Fibroblast of upper back skin (primary cell): Measurements from ENCODE around the gene RPL36A.

ENCODE experiments used
- DNase-seq: peaks from one replicate; pipeline ENCODE4 v3.0.0-alpha.2; 2013

Gene RPL36A

DNA sequence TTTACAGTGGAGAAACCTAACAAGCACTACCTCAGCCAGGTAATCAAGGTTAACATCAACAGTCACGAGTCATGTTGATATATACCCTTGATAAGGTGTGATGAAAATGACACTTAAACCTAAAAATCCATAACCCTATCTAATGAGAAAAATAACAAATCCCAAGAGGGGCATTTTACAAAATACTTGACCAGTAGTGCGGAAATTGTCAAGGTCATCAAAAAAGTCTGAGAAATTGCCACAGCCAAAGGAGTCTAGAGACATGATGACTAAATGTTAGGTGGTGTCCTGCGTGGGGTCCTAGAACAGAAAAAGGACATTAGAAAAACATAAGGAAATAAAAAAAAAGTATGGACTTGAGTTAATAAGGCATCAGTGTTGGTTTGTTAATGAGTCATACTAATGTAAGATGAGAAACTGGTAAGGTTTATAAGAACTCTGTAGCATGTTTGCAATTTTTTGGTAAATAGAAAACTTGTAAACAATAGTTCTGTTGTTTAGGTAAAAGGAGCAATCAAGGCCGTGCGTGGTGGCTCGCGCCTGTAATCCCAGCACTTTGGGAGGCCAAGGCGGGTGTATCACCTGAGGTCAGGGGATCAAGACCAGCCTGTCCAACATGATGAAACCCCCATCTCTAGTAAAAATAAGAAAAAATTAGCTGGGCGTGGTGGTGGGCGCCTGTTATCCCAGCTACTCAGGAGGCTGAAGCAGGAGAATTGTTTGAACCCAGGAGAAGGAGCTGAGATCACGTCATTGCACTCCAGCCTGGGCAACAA is 2.9 kb downstream of the RPL36A start:
- no peak for DNase-seq

DNA sequence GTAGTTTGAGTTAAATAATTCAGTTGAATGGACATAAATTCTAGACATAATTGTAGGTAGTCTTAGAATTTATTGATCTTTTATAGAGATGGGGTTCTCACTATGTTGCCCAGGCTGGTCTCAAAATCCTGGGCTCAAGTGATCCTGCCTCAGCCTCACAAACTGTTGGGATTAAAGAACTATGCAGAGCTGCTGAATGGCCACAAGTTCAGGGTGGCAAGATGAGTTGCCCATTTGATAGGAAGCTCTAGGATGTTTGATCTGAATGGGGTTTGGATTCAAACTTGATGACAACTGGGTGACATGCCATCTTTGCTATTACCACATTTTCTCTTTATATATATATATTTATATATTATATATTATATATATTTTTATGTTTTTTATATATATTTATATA is 3.6 kb downstream of the RPL36A start:
- no peak for DNase-seq

DNA sequence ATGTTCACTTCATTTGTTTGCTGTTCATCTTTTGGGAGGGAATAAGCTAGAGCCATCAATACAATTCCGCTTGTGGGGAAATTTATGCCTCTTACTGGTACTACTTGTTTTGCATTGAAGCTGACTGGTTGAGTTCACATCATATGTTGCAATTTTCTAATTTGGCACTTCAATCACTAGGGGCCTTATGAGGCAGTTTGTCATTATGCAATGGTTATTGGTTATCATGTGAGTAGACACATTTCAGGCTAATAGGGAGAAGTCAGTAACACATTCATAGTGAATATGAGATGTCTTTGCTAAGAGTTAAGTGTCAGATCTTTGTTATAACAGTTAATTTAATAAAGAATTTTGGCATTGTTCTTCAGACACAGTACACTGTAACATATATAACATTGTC is 5.0 kb downstream of the RPL36A start:
- DNase-seq = no peak

DNA sequence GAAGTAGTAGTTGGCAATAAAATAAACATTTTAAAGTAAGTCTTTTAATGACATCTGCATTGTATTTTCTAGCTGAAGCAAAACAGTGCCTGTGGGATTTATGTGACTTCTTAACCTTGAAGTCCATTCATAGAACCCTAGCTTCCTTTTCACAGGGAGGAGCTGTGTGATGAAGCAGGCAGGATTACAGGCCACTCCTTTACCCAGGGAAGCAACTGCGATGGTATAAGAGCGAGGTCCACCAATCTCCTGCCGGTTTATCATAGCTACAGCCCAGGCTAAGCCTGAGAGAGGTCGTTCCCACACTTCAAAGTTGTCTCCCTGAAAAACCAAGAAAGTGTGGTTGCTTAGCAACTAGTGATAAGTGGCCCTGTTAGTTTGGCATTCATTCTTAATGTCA is 7.0 kb downstream of the RPL36A start:
- DNase-seq = no peak

DNA sequence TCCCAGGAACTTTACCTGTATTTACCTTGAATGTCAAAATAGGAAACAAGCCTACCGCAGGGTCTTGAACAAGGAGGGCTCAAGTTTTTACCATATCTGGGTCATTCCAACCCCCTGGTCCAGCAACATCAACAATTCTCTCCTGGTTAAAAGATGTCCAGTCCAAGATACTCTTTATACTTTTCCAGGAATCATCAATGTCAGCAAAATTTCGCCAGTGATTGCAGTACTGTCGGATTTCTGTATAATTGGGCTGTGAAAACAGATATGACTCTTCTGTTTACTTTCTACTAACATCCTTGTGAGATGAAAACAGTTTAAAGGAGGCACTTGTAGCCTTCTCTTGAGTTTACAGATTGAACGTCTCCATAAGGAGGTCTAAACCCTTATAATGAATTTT is 7.9 kb downstream of the RPL36A start:
- no peak for DNase-seq

DNA sequence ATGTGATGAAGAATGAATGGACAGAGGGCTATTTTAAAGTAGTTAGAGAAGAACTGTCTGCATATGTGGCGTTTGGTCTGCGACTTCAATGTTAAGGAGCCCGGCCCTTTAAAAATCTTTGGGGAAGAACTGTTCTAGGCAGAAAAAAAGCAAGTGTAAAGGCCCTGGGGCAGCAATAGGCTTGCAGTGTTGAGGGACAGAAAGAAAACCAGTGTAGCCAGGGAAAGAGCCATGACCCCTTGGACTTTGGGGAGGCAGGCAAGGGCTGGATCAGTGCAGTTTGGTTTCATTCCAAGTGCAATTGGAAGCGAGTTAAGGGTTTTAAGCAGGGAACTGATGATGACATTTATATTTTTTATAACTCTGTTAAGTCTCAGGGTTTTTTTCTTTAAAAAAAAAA is 9.0 kb downstream of the RPL36A start:
- DNase-seq = no peak

DNA sequence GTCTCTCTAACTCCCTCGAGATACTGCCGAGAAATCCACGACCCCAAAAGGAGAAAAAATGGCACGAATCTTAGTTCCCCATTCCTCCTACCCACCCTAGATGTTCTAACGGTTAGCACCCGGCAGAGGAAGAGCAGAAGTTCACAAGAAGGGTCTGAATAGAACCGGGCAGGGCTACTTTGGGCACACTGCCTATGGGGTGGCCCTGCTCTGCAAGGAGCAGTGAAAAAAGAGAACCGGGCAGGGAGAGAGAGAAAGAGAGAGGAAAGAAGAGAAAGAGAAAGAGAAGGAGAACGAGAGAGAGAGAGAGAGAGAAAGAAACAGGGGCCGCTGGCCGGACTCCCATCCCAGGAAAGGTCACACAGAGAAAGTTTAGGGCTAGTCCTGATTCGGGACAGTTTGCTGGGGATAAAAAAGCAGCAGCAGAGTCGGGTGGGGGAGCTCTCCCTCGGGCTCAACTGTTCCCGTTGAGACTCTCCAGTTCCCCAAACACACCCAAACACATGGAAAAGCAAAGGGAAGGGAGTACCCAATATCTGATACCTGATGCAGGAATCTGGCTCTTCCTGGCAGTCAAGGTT is 16.4 kb downstream of the RPL36A start:
- no peak for DNase-seq

DNA sequence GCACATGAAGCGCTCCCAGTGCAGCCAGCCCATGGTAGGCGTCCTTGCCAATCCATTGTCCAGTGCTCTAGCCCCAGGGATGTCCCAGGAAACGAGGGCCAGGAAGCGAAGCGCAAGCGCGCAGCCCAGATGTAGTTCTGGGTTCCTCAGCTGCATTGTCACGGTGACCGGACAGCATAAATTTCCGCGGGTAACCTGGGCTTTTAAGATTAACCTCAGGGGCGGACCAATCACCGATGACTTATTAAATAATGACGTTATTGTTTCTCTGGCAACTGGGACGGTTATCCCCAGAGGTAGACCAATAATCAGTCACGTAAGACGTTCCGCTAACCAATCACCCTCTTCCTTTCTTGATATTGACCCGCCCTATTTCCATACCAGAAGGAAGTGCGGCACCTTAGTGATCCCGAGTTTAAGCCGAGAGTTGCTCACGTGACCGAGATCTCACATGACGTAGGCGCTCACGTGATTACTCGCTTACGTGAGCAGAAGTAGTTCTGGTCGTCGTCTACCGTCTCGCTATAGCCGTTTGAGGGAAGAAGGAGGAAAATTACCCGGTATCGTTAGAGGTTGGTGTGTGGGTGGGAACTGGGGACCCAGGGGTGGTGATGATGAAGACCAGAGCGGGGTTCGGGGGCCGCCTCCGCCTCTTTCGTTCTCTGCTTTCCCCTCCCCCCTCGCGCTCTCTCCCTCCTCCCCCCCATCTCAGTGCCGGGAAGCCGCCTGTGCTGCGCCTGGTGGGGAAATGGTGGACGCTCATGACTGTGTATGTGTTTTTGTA is 17.1 kb downstream of the RPL36A start, which contains the start of the genes GLA and HNRNPH2:
GLA (minus strand) TSS at position 178 of the 784 bp plus-strand sequence; CDS start at position 156, 22 bp downstream.
HNRNPH2 (plus strand) TSS at position 475 of the 784 bp plus-strand sequence. CDS start 3,767 bp downstream, outside the sequence.
- DNase-seq = peak; percentile 98

DNA sequence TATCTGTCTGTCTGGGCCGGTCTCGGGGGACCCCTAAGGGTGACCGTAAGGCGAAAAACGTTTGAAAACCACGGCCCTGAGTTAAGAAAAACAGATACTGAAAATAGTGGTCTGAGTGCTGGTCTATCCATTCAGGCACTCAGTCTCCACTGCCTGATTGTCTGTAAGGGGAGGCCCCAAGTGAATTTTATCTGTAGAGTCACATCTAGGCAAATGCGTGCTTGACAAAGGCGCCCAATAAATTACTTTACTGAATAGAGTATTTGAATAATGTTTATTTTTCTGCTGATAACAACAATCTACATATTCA is 17.7 kb downstream of the RPL36A start:
- DNase-seq = no peak

DNA sequence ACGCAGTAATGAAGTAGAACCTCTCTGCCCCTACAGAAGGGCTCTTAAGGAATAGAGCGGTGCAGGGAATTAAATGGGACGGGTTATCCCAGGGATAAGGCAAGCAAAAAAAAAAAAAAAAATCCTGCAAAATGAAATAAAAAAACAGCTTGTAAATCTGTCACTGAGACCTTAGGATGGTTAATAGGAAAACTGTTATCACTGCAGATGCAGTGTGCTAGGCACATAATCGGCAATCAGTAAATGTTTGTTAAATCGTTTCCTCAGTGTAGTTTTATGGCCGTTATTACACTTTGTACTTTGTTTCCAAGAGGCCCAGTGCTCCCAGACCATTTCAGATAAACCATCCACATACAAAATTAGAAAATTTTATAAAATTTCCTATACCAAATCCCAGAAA is 18.2 kb downstream of the RPL36A start:
- DNase-seq = no peak

DNA sequence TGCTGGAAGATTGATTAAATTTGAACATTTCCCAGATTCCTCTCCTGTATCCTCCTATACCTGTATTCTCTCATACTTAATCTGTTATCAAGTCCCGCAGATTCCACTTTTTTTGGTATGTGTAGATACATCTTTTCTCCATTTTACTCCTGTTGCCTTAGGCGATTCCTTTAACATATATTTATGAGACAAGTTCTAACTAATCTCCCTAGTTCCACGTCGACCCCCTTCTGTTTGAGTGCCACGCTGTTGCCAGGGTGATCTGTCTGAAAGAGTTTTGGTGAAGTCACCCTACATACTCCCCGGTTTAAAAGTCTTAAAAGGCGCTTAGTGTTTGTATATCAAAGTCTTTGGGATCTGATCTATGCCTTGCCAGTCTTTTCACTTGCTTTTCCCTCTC is 19.6 kb downstream of the RPL36A start:
- DNase-seq = no peak

DNA sequence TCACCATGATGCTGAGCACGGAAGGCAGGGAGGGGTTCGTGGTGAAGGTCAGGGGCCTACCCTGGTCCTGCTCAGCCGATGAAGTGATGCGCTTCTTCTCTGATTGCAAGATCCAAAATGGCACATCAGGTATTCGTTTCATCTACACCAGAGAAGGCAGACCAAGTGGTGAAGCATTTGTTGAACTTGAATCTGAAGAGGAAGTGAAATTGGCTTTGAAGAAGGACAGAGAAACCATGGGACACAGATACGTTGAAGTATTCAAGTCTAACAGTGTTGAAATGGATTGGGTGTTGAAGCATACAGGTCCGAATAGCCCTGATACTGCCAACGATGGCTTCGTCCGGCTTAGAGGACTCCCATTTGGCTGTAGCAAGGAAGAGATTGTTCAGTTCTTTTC is 21.2 kb downstream of the RPL36A start:
- DNase-seq = no peak

DNA sequence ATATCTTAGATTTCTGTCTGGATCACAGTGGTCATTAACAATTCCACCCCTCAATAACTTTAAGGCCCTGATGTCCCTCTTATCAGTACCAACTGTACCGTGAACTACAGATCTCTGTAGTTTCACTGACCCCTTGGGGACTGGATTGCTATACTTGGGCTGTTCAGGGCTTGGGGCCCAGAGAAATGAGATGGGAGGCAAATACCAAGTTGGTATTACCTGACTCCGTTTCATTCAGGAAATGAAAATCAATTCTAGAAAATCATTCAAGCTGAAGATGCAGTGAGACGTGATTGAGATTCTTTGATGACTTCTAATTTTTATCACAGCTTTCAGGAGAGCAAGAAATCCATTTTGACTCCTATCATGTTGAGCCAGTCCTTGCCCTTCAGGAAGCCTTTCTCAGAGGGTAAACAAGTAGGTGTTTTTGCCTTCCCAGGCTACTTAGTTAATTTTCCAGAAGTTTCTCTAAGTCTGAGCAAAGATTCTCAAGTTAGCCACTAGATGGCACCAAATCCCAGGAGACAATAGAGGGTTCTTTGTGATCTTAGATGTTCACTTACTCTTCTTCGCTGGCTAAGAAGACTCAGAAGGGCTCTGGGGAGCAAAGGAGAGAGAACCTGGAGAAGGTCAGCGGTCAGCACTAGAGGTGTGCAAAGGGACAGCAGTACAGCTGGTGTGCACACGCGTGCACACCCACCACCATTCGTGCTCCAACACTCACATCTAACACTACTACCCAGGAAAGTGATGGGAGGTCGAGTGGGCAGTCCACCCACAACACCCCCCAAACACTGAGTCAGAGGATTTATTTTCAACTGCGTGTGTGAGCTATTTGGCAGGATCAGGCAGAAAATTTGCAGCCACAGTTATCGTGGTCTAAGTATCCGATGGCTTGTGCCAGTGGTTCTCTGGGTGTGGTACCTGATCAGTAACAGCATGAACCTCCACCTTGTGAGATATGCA is 24.7 kb downstream of the RPL36A start:
- peak; percentile 69 for DNase-seq

DNA sequence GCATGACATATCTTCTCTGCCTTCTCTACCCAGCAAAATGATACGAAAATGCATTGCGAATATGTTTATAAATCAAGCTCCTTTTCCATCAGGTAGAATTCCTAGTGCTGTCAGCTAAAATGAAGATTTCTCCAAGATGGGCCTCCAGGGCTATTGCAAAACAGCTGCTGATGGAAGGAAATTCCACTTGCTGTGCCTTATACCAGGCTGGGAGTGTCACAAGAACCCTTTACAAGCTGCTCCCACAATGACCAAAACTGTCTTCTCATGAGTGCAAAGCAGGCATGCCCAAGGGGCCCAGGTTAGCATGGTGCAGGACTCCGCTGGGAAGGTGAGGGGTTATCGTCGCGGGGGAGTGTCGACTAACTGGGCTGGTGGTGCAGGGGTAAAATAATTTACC is 25.9 kb downstream of the RPL36A start:
- no peak for DNase-seq

DNA sequence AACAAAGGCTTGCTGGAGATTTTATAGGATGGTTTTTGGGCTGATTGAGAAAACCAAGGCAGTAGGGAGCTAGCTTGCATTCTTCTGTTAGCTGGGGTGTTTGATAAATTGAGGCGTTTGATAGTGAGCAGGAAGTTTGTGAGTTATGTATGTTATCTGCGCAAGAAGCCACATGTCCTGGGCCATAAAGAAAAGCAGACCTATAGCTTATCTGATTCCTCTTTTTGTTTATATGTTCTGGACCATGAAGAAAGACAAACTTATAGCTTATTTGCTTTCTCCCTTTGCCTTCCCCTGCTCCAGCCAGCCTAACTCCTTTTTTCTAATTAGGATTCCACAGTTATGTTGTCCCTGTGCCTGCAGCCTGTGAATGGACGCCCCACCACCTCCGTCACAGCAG is 26.4 kb downstream of the RPL36A start:
- no peak for DNase-seq

DNA sequence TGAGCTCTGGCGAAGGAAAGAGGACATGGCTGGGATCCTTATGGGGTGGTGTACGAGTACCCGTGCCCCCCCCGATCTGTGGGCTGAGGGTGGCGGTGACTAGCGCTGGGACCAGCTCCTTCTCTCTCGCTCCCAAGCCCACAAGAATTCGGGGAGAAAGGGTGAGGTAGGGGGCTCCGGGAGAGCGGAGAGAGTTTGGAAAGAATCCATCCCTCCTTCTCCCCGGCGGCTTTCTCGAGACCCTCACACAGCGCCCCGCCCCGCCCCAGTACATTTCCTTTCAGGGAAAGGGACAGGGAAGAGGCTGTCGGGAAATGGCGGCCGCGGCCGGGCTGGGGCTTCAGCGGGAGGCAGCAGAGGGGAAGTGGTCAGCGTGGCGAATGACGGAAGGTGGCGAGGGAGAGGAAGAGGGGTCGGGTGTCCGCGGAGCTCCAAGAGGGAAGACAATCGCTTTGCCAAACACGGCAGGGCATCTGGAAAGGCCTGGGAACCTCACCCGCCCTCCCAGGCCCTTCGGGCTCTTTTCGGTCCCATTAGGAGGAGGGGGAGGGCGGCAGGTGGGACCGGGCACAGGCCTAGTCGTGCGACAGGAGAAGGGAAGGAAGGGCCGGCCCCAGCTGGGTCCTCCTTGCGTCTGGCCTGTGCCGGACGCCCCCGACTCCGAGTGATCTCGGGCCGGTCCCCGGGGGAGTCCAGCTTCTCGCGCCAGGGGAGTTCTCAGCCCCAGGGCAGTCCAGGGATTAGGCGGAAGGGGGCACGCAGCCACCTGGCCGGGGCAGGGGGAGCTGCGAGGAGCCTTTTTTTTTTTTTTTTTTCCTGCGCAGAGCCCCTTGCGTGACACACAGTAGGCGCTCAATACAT is 27.4 kb downstream of the RPL36A start:
- peak; percentile 28 for DNase-seq

DNA sequence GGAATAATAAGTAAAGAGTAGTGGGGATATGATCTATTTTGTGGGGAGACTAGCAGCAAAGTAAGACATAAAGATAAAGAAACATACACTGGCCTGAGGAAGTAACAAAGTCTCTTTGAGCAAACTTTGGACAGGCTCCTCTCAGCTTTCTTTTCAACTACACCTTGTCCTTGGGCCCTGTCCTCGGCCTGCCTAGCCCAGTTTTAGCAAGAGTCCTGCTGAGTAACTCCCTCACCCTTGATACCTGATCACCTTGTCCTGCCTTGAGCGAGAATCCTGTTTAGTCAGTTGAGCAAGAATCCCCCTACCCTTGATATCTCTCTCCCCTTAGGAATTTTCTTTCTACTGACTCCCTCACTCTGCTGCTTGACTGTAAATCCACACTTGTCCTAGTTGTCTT is 28.7 kb downstream of the RPL36A start:
- DNase-seq = no peak

DNA sequence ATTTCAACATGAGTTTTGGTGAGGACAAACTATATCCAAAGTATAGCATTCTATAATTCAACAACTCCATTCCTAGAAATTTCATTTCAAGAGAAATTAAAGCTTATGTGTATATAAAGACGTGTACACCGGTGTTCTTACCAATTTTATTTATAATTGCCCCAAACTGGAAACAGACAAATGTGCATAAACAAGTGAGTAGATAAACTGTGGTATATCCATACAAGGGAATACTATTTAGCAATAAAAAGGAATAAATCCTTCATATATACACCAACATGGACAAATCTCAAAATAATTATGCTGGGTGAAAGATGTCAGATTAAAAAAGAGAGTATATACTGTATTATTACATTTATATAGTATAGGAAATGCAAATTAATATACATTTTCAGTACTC is 37.1 kb downstream of the RPL36A start:
- no peak for DNase-seq

DNA sequence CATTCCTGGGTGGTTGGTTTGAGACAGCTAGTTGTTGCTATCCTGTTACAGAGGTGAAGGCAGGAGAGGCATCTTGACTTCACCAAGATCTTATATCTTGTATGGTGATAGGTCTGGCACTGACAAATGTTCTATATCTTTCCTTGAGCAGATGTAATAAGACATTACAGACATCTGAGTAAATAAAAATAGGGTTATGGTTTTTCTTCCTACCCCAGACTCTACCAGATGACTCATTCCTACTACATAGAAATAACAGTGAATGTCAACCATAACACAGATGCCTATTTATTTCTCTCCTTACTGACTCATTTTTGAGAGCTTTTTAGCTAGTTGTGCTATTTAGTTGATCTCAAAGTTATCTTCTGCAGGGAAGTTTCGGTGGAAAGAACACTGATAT is 39.1 kb downstream of the RPL36A start:
- DNase-seq = peak; percentile 74

DNA sequence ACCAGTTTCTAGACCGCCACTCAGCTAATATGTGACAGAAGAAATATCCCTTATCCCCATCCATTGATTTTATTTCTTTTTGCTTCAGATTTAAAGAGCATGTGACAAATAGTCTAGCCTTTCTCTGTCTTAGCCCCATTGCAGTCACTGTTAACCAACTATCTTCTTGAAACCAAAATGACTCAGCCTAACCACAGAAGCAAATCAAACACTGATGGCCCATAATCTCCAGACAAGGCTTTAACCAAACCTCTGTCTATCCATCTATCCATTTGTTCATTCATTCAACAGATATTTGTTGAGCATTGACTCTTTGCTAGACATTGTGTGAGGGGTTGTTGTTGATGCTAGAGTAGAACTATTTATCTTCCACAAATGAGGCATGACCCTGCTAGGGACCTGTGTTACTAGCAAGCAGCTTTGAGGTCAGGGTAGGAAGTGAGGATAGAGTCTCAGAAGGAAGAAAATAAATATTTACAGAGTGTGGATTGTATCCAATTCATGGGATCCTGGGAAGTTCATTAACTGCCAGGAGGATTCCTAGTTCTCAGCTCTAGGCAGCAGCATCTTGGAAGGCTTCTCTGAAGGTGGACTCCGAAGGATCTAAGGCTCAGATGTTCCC is 39.8 kb downstream of the RPL36A start:
- DNase-seq = peak; percentile 68

DNA sequence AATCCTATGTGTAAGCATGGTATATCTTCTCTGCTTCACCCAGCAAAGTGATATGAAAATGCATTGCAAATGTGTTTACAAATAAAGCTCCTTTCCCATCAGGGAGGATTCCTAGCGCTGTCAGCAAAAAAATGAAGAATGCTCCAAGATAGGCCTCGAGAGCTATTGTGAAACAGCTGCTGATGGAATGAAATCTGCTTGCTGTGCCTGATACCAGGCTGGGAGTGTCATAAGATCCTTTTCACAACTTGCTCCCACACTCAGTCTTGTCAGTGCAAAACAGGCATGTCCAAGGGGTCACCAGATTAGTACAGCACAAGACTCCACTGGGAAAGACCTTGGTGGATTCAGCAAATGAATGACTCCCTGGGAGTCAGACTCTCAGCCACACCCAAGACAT is 51.3 kb downstream of the RPL36A start:
- no peak for DNase-seq
